OCI-LY3 (cell line): ENCODE data around the gene LRP5.

ENCODE experiments used
- EZH2phosphoT487 ChIP-seq: fragments of 200-600 bp; shearing (Covaris generic); IDR thresholded peaks from 2 replicates; pipeline ENCODE4 v1.6.1; 2018; ENCODE audit warnings: antibody characterized with exemption, mixed run types, low read depth
- TF ChIP-seq, protein P1 (sequence below): fragments of 200-600, 300-600 bp; sonication (generic); IDR thresholded peaks from 2 replicates; pipeline ENCODE4 v1.5.1; 2014; ENCODE audit warnings: antibody characterized with exemption, low read length, low read depth

DNA sequence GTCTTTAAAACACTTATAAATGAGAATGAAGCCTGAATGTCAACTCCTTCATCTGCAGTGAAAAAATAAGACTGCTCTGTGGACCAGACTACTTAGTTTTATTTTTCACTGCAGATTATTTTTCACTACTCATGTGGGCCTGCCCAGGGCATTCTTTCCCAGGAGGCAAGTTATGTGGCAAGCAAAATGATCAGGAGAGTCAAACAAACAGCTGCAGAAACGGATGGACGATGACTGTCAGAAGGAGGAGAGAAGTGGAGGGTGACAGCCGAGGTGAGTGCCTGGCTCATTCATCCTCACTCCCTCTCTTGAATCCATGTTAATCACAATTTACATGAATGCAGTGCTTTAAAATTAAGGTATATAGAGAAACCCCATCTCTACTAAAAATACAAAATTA lies 5.8 kb upstream of the LRP5 start:
- TF ChIP-seq, protein P1, sequence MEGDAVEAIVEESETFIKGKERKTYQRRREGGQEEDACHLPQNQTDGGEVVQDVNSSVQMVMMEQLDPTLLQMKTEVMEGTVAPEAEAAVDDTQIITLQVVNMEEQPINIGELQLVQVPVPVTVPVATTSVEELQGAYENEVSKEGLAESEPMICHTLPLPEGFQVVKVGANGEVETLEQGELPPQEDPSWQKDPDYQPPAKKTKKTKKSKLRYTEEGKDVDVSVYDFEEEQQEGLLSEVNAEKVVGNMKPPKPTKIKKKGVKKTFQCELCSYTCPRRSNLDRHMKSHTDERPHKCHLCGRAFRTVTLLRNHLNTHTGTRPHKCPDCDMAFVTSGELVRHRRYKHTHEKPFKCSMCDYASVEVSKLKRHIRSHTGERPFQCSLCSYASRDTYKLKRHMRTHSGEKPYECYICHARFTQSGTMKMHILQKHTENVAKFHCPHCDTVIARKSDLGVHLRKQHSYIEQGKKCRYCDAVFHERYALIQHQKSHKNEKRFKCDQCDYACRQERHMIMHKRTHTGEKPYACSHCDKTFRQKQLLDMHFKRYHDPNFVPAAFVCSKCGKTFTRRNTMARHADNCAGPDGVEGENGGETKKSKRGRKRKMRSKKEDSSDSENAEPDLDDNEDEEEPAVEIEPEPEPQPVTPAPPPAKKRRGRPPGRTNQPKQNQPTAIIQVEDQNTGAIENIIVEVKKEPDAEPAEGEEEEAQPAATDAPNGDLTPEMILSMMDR: no peak
- TF ChIP-seq EZH2phosphoT487: no peak
